GM21723 (cell line): Measurements from ENCODE around the gene NT5M.
"Not testable (repeated sequence)": the region's sequence is repeated elsewhere in the genome, so short reads cannot be mapped to it uniquely, and the experiment has no call there.

Source experiments
- ATAC-seq: cut with Tn5 transposase; IDR thresholded peaks from one replicate; pipeline ENCODE4 v1.9.1; 2021; ENCODE audit warnings: mild to moderate bottlenecking, moderate library complexity; ENCODE audit not compliant: unreplicated experiment

Gene NT5M

GRCh38 chr17:17370711-17371110 is 67.5 kb downstream of the NT5M start:
- ATAC-seq, result no peak

- no peak for ATAC-seq
Observed at GRCh38 chr17:17372856-17373520, 69.8 kb downstream of the NT5M start.

GRCh38 chr17:17375841-17376240 is 72.7 kb downstream of the NT5M start:
- ATAC-seq, result no peak

DNA sequence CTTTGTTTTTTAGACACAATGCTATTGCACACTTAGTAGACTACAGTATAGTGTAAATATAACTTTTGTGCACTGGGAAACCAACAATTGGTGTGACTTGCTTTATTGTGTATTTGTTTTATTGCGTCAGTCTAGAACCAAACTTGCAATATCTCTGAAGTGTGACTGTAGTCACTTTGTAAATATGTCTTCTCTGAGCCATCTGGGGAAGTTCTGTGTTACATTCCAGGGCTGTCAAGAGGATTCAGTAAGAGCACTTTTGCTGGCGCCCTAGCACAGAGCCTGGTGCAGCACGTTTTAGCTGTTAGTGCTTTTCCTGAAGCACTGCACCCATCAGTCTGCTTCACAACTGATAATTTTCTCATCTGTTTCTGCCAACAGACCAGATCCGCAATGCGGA is 73.2 kb downstream of the NT5M start:
- no peak for ATAC-seq

DNA sequence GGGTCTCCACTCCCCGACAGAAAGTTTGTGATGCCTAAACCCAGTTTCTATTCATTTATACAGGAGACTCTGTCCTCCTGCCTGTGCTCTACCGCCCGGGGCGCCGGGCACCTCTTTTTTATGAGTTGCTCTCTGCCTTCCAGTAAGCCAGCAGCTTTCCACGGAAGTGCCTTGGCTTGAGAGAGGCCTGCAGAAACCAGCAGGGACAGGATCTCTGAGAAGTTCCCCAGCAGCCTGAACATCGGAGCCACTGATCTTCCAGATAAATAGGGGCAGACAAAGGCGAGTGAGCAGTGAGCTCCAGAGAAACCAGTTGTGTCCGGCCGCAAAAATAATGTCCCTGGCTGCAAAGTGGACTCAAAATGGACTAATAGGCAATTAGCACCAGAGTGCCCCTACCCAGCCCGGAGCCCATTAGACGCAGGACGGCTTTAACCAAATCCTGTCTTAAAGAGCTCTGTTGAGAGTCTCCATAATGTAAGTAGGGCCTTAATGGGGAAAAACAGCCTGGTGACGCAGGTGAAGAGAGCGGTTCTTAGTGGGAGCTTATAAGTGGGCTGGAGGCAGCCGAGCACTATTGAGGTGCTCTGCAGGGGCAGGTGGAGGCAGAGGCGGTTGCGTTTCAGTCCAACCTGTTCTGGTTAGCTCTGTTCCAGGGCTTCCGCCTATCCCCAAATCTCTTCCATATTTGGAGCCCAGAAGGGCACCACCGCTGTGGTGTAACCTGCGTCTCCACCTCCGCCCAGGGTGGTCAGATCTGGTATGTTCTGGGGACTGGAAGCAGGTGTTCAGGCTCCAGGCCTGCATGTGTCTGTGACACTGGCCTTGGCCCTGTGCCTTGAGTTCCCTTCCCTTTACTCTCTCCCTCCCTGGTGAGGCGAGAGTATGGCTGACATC is 74.1 kb downstream of the NT5M start:
- ATAC-seq, result no peak

DNA sequence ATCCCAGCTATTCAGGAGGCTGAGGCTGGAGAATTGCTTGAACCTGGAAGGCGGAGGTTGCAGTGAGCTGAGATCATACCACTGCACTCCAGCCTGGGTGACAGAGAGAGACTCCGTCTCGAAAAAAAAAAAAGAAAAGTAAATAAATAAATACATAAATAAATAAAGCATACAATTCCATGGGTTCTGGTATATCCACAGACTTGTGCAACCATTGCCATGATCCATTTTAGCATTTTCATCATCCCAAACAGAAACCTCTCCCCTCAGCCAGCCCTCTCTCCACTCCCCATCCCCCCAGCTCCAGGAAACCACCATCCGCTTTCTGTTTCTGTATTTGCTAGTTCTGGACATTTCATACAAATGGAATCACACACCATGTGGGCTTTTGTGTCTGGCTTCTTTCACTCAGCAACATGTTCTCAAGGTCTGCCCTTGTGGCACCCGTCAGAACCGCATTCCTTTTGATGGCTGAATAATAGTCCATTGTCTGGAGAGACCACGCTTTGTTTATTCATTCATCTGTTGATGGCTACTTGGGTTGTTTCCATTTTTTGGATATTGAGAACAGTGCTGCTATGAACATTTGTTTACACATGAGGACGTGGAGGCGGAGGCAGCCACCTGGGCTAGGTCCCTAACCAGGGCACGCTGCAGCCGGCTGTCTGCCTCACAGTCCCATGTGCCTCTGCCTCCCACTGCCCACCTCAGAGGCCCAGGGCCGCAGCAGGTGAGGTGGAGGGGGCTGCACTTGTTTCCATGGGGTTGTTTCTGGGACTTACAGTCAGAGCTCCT is 76.2 kb downstream of the NT5M start:
- ATAC-seq, result no peak

- ATAC-seq, result no peak
Observed at GRCh38 chr17:17380145-17380925, 77.2 kb downstream of the NT5M start.

DNA sequence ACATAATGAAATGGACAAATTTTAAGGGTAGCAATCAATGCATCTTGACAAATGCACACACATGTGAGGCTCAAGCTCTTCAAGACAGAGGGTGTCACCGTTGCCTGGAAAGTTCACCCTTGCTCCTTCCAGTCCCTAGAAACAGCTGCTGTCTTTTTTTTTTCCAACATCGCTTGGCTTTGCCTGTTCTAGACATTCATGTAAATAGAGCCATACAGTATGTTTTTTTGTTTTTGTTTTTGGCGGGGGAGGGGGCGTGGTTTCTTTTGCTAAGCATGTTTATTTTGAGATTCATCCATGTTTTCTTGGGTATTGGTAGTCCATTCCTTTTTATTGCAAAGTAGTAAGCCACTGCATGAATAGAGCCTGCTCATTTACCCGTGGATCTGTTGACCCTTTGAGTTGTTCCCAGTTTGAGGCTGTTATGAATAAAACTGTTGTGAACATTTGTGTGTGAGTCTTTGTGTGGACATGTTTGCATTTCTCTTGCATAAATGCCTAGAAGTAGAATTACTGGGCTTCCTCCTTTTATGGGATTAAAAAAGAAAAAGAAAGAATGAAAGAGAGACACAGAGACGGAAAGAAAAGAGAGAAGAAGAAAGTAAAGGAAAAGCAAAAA is 78.4 kb downstream of the NT5M start:
- ATAC-seq, result no peak

DNA sequence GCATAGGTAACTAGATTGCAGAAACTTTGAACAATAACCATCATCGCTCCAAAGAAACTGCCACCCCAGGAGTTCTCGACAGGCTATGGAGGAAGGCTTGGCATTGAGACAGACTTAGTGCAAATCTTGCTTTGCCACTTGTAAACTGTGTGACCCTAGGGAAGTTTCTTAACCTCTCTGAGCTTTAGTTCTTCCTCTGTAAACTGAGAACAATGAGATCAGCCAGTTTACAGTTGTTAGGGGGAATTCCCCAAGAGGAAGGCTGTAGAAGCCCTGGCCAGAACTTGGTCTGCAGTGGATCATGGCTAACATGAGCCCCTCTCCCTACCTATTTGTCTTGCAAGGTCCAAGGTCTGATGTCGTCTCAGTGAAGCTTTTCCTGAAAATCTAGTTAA is 78.9 kb downstream of the NT5M start:
- no peak for ATAC-seq

- ATAC-seq, result no peak
Observed at GRCh38 chr17:17382971-17383370, 79.8 kb downstream of the NT5M start.

- not testable (repeated sequence) for ATAC-seq
Observed at GRCh38 chr17:17383431-17384290, 80.5 kb downstream of the NT5M start.

- no peak for ATAC-seq
Observed at GRCh38 chr17:17384291-17384615, 81.1 kb downstream of the NT5M start.

DNA sequence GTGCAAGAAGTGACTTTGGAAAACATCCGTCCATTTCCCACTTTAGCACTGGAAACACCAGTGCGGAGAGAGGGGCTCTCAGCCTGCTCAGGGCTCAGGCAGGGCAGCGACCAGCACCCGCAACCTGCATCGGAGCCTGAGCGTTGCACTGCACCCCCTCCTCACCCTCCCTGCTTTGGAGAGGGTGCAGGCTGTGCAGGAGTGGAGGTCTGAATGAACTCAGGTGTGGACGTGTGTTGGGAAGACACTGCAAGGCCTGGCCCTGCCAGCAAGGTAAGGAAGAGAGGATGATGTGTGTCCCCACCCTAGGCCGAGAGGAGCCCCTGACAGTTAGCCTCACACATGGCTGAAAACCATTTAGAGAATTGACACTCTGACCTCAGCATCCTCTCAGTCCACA is 81.8 kb downstream of the NT5M start:
- no peak for ATAC-seq

DNA sequence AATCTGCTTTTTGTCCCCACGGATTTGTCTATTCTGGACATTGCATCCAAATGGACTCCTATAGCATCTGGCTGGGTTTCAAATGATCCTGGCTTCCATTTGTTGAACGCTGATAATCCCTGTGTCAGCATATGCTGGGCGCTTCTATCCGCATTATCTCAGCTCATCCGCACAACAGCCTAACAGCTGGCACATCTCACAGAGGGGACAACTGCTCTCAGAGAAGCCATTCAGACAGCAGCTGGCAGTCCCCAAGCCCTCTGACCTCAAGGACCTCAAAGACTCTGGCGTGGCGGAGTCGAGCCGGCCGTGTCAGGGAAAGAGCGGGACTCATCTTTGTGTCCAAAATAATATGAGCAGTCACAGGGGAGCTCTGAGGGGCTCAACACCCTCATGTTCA is 82.3 kb downstream of the NT5M start:
- ATAC-seq, result no peak

DNA sequence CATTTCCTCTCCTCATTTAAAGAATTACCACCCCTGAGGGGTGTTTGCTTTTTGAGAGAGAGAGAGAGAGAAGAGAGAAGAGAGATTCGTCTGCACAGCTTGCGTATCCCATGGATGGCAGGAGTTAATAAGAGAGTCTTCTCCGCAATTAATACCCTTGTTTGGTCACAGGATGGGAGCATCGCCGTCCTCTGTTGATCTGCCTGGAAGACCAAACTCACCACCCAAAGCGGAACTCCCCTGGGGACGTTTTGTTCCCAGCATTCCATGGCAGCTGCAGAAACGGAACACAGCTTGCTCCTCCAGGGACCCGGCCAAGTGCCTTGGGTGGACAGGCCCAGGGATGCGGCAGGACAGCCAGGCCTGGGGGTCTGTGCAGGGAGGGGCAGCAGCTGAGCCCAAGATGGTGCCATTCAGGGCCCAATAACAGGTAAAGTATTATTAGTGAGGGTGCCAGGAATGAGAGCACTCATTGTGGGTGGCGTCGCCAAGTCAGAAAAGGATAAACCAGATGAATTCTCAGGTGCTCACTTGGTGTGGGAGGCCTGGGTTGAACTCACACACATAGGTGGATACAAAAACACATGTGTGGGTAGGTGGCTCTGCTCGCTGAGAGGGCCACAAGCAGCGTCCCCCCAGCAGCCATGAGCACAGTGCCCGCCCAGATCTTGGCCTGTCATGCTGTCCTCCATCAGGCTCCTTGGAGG is 83.1 kb downstream of the NT5M start:
- no peak for ATAC-seq

DNA sequence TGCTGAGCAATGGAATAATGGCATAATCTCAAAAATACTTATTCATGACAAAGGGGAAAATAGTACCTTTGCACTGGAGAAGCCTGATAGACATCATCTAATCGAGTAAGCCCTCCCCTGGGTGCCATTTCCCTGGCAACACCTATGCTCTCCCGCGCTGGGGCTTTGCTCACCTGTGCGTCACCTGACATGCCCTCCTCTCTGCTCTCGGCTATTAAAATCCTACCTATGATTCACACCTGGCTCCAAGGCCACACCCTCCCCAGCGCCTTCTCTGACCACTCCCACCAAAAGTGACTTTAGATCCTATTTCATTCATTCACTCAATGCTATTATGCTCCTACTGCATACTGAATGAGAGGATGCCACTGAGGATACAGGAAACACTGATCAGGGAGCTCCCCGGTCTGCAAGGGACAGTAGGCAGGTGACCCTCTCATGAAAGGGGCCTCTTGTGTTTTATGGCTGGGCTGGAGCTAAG is 83.9 kb downstream of the NT5M start:
- no peak for ATAC-seq

DNA sequence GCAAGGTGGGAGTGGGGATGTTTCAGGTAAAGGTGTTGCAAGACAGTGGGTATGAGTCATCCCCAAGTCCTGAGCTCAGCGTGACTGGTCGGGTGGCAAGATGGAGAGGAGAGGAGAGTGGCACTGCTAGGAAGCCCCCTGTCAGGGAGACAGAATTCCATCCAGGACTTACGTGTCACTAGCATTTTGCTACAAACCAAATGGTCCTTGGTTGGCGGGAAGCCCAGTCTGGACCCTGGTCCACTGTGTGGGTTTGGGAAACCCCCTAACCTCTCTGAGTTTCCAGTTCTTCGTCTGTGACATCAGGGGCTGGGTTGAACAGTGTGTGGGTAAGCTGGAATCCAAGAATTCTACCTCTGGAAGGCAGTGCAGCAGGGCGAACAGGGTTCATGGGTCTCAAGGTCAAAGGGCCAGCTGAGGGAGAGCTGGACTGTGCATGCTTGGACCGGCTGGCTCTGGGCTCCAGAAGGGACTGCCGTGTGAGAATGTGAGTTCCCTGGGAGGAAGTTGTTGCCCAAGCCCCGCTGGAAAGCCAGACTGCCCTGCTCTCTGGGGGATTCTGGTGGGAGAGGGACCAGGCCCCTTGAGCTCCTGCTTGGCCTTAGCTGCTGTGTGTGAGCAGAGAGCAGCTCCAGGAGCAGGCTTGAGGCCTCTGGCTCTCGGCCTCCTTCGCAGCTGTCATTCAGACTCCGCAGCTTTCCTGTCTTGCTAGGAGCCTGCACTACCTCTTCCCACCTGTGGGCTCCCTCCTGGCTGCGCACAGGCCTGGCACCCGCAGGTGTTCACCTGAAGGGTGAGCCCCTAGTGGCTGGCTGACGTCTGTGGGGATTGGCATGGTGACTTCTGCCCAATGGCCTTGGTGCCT is 84.6 kb downstream of the NT5M start:
- ATAC-seq, result no peak
